GM12878 (cell line): Measurements from ENCODE around the gene ASPG. TPM values are rescaled to one million over a fixed set of nuclear protein-coding genes. Genes with fewer than 3 reads are reported as not detected.

Experiments
- ATAC-seq: fragments of 200-7000 bp; cut with Tn5 transposase; 3 replicates; pipeline ENCODE4 v1.9.1; 2020; ENCODE audit warnings: mild to moderate bottlenecking, moderate library complexity
- BruUV-seq: library from RNA; stranded (reverse); fragments of 400-500 nt; replicated peaks from 2 replicates; lab custom pipeline; 2021; lab: Mats Ljungman, UMichigan
- CTCF ChIA-PET: fragments of 300-600 bp; sonication (Branson Sonifier 250); formaldehyde crosslinking; extraction: SDS; loops from one replicate; lab custom pipeline; 2021; ENCODE audit warnings: inconsistent platforms; lab: Yijun Ruan, JAX
- POLR2A ChIA-PET: fragments of 350-600 bp; formaldehyde crosslinking; extraction: SDS; loops from one replicate; lab custom pipeline; 2021; ENCODE audit warnings: inconsistent platforms; lab: Charles Lee
- RAD21 ChIA-PET: fragments of 300-600 bp; sonication (Branson Sonifier 250); formaldehyde crosslinking; loops from one replicate; lab custom pipeline; 2023; ENCODE audit warnings: antibody characterized with exemption; ENCODE audit not compliant: unreplicated experiment; lab: Charles Lee
- SMC1A ChIA-PET: fragments of 300-600 bp; sonication (Branson Sonifier 250); formaldehyde crosslinking; loops from one replicate; lab custom pipeline; 2023; ENCODE audit not compliant: unreplicated experiment, uncharacterized antibody; lab: Charles Lee
- DNase-seq: peaks from one replicate; pipeline ENCODE4 v3.0.0-alpha.2; 2011; ENCODE audit warnings: low read depth, low spot score
- FAIRE-seq: peaks from 3 replicates; lab custom pipeline; 2011; peaks lifted over from hg19 to GRCh38; lab: Jason Lieb, UNC
- H2AFZ ChIP-seq: 2 replicates; pipeline ENCODE4 v1.6.0; 2011; ENCODE audit warnings: low read depth, low read length, control low read depth; ENCODE audit not compliant: control insufficient read depth
- H3K27ac ChIP-seq: 2 replicates; pipeline ENCODE4 v1.5.1; 2011; ENCODE audit warnings: control low read depth; ENCODE audit not compliant: control insufficient read depth, insufficient read depth
- H3K27me3 ChIP-seq, 2 experiments: replicated peaks in 1 of 2; 2 replicates each; pipeline versions ENCODE4 v1.6.0 to v1.6.1; 2011; ENCODE audit warnings: low read length in 1 of 2; ENCODE audit not compliant: control insufficient read depth in 2 of 2, insufficient read depth in 2 of 2
- H3K36me3 ChIP-seq, 2 experiments: 2 replicates each; pipeline ENCODE4 v1.5.1; 2011; ENCODE audit warnings: low read length in 1 of 2; ENCODE audit not compliant: control insufficient read depth in 2 of 2, insufficient read depth in 2 of 2
- H3K4me1 ChIP-seq: 2 replicates; pipeline ENCODE4 v1.6.1; 2011; ENCODE audit warnings: mild to moderate bottlenecking, low read length, moderate library complexity, mixed read lengths; ENCODE audit not compliant: control insufficient read depth, insufficient read depth
- H3K4me2 ChIP-seq: 2 replicates; pipeline ENCODE4 v1.6.0; 2011; ENCODE audit warnings: control low read depth; ENCODE audit not compliant: control insufficient read depth, insufficient read depth
- H3K4me3 ChIP-seq: fragments of 200-600 bp; sonication (generic); 2 replicates; pipeline ENCODE4 v1.5.1; 2016
- H3K79me2 ChIP-seq: 2 replicates; pipeline ENCODE4 v1.6.0; 2011; ENCODE audit warnings: low read length; ENCODE audit not compliant: control insufficient read depth, insufficient read depth
- H3K9ac ChIP-seq: 2 replicates; pipeline ENCODE4 v1.8.0; 2011; ENCODE audit warnings: low read length, control low read depth, mixed read lengths; ENCODE audit not compliant: control insufficient read depth, insufficient read depth
- H3K9me3 ChIP-seq: replicated peaks from 3 replicates; pipeline ENCODE4 v1.5.1; 2011; ENCODE audit warnings: mild to moderate bottlenecking, low read length; ENCODE audit not compliant: control insufficient read depth, insufficient read depth
- H4K20me1 ChIP-seq: 2 replicates; pipeline ENCODE4 v1.6.0; 2011; ENCODE audit not compliant: control insufficient read depth, insufficient read depth
- ASH2L ChIP-seq: fragments of 300-600, 200-600 bp; sonication (generic); IDR thresholded peaks from 2 replicates; pipeline ENCODE4 v1.6.1; 2017; ENCODE audit warnings: low read depth, mild to moderate bottlenecking, borderline replicate concordance
- CBX5 ChIP-seq: sonication (generic); IDR thresholded peaks from 2 replicates; pipeline ENCODE4 v1.6.1; 2016; ENCODE audit warnings: low read depth, moderate library complexity, mild to moderate bottlenecking, inconsistent platforms
- EED ChIP-seq: sonication (generic); IDR thresholded peaks from 2 replicates; pipeline ENCODE4 v1.6.1; 2016; ENCODE audit warnings: antibody characterized with exemption, low read depth
- IRF4 ChIP-seq: IDR thresholded peaks from 2 replicates; pipeline ENCODE4 v1.6.1; 2011; ENCODE audit warnings: low read depth, low read length
- JUNB ChIP-seq: IDR thresholded peaks from 2 replicates; pipeline ENCODE4 v1.6.1; 2016; ENCODE audit warnings: antibody characterized with exemption, mild to moderate bottlenecking
- MXI1 ChIP-seq: fragments of 150-350 bp; IDR thresholded peaks from 2 replicates; pipeline ENCODE4 v1.6.1; 2011; ENCODE audit warnings: low read depth, mild to moderate bottlenecking, inconsistent platforms, low read length, improper control_type of control experiment
- MYC ChIP-seq: IDR thresholded peaks from 2 replicates; pipeline ENCODE4 v1.6.1; 2011; ENCODE audit warnings: mild to moderate bottlenecking, low read length, moderate library complexity, inconsistent platforms; ENCODE audit not compliant: insufficient read depth, insufficient replicate concordance, insufficient read length, severe bottlenecking
- NR2C1 ChIP-seq: fragments of 450-650 bp; IDR thresholded peaks from 2 replicates; pipeline ENCODE4 v1.6.1; 2017; ENCODE audit warnings: antibody characterized with exemption, mild to moderate bottlenecking, moderate library complexity
- RAD51 ChIP-seq: fragments of 450-650 bp; IDR thresholded peaks from 2 replicates; pipeline ENCODE4 v1.6.1; 2016; ENCODE audit warnings: moderate library complexity, mild to moderate bottlenecking, inconsistent platforms
- SKIL ChIP-seq: fragments of 450-650 bp; IDR thresholded peaks from 2 replicates; pipeline ENCODE4 v1.6.1; 2017; ENCODE audit warnings: mild to moderate bottlenecking, low read depth, inconsistent platforms; ENCODE audit not compliant: poor library complexity, severe bottlenecking
- SREBF1 ChIP-seq: IDR thresholded peaks from 2 replicates; pipeline ENCODE4 v1.6.1; 2012; ENCODE audit warnings: mild to moderate bottlenecking, low read length
- TCF12 ChIP-seq: IDR thresholded peaks from 2 replicates; pipeline ENCODE4 v1.6.1; 2011; ENCODE audit warnings: low read depth, mild to moderate bottlenecking, low read length
- TCF7 ChIP-seq: IDR thresholded peaks from 2 replicates; pipeline ENCODE4 v1.6.1; 2014; ENCODE audit warnings: antibody characterized with exemption, borderline replicate concordance
- ZBTB11 ChIP-seq: fragments of 450-650 bp; formaldehyde crosslinking; IDR thresholded peaks from 2 replicates; pipeline ENCODE4 v1.5.0; 2022; ENCODE audit warnings: mild to moderate bottlenecking, missing genetic modification characterization
- WGBS: methylation state at CpG from one replicate; pipeline ENCODE4 v1.1.6; 2016; ENCODE audit warnings: low lambda C conversion rate; ENCODE audit not compliant: insufficient replicate concordance, insufficient coverage; ENCODE audit errors: missing lambda C conversion rate; 5-methylcytosine and 5-hydroxymethylcytosine counted together
- in situ Hi-C: fragments of 300-500 bp; cut with MboI; formaldehyde crosslinking; loops from 9 replicates; pipeline ENCODE4 v1.14.3; 2018; ENCODE audit warnings: mixed read lengths
- intact Hi-C: fragments of 100-400 bp; cut with micrococcal nuclease; formaldehyde crosslinking; loops from one replicate; pipeline ENCODE4 v1.14.2; 2022; ENCODE audit not compliant: unreplicated experiment
- polyA plus RNA-seq, 11 experiments: library from polyadenylated mRNA; depleted of rRNA in 4 of 11; unstranded in 6 of 11; stranded (reverse) in 5 of 11; fragments of >200 nt; fragmentation: Nextera tagmentation in 4 of 11; fragmentation: Illumina TruSeq in 1 of 11; extraction: Ambion mirVana in 4 of 11; extraction: Trizol in 1 of 11; gene quantifications; 1 replicate in 1 of 11; 2 replicates in 10 of 11; pipeline versions ENCODE4 v1.2.1 to v1.2.3, GENCODE V29; 2011 to 2016; ENCODE audit warnings: inconsistent platforms in 2 of 11, missing spikeins in 2 of 11, low read depth in 1 of 11
- total RNA-seq, 4 experiments: library from RNA; depleted of rRNA in 3 of 4; stranded (reverse); fragments of >200 nt in 3 of 4; fragmentation: Illumina TruSeq in 1 of 4; extraction: Trizol in 1 of 4; gene quantifications; 2 replicates each; pipeline versions ENCODE4 v1.2.1 to v1.2.3, GENCODE V29; 2013 to 2021
- TF ChIP-seq, protein P1 (sequence below): IDR thresholded peaks from 2 replicates; pipeline ENCODE4 v1.6.1; 2011; ENCODE audit warnings: low read depth, mild to moderate bottlenecking, low read length, moderate library complexity, borderline replicate concordance; ENCODE audit errors: extremely low read depth
- TF ChIP-seq, protein P2 (sequence below): IDR thresholded peaks from 2 replicates; pipeline ENCODE4 v1.6.1; 2011; ENCODE audit warnings: mild to moderate bottlenecking, low read depth, low read length, moderate library complexity; ENCODE audit not compliant: insufficient replicate concordance

The ASPG gene
- total and polyA plus RNA-seq, 10 of the 15 experiments (the other 5 are each of a cell fraction or from before 2014, with no cell fraction given): not detected

GRCh38 chr14:104112113-104112505, 26.6 kb downstream of the ASPG start:
- H3K4me2 ChIP-seq: no peak overlapping the region
- H3K36me3 ChIP-seq: no peaks in the 10 kb centered on the region
- ChIA-PET RAD21 (no interaction called here), CTCF (no interaction called here), POLR2A (no interaction called here), SMC1A (no interaction called here)
- no TSS peak for BruUV-seq
- no peaks in the 10 kb centered on the region for H3K4me1 ChIP-seq
- no peak overlapping the region for H3K27ac ChIP-seq
- FAIRE-seq (no peak), ATAC-seq (no peak), DNase-seq (no peak)
- H3K79me2 ChIP-seq: no peaks in the 10 kb centered on the region
- no peak overlapping the region for H2AFZ ChIP-seq
- no peaks in the 10 kb centered on the region for H4K20me1 ChIP-seq
- TF ChIP-seq ZBTB11 (no peak), MXI1 (no peak), CBX5 (no peak), MYC (no peak), SKIL (no peak), RAD51 (no peak), SREBF1 (no peak), NR2C1 (no peak), ASH2L (no peak), IRF4 (no peak), TCF12 (no peak), EED (no peak), JUNB (no peak), TCF7 (no peak)
- TF ChIP-seq, protein P1, sequence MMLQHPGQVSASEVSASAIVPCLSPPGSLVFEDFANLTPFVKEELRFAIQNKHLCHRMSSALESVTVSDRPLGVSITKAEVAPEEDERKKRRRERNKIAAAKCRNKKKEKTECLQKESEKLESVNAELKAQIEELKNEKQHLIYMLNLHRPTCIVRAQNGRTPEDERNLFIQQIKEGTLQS: no peak
- TF ChIP-seq, protein P2, sequence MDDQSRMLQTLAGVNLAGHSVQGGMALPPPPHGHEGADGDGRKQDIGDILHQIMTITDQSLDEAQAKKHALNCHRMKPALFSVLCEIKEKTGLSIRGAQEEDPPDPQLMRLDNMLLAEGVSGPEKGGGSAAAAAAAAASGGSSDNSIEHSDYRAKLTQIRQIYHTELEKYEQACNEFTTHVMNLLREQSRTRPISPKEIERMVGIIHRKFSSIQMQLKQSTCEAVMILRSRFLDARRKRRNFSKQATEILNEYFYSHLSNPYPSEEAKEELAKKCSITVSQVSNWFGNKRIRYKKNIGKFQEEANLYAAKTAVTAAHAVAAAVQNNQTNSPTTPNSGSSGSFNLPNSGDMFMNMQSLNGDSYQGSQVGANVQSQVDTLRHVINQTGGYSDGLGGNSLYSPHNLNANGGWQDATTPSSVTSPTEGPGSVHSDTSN: no peak
- H3K27me3 ChIP-seq: no peaks in the 10 kb centered on the region
- 11% methylated on average over 6 of the region's 6 CpGs for WGBS
- no peak overlapping the region for H3K4me3 ChIP-seq
- intact Hi-C loops: no loop called here
- H3K9me3 ChIP-seq: no peaks in the 10 kb centered on the region
- no peak overlapping the region for H3K9ac ChIP-seq
- in situ Hi-C loops: no loop called here
